Right lobe of liver (tissue), 4 donors: Measurements from ENCODE around the gene MEIS2.

Experiments used
- POLR2A ChIP-seq: fragments of 450-650 bp; IDR thresholded peaks from one replicate; pipeline ENCODE4 v1.6.1; 2017; ENCODE audit warnings: antibody characterized with exemption, mild to moderate bottlenecking
- TF ChIP-seq, protein P1 (sequence below), 4 donors: fragments of 200-600 bp in 3 of 4; fragments of 450-650 bp in 1 of 4; IDR thresholded peaks; one replicate each; pipeline versions ENCODE4 v1.5.1 to v1.8.0; 2016 to 2022; ENCODE audit warnings: antibody characterized with exemption in 4 of 4, mild to moderate bottlenecking in 2 of 4
- donor health status: DM: no; HTN: no; CAD: no.
- donor health status: DM: no; HTN: no; CAD: no.
- donor health status: DM: no; HTN: yes; CAD: no.

DNA sequence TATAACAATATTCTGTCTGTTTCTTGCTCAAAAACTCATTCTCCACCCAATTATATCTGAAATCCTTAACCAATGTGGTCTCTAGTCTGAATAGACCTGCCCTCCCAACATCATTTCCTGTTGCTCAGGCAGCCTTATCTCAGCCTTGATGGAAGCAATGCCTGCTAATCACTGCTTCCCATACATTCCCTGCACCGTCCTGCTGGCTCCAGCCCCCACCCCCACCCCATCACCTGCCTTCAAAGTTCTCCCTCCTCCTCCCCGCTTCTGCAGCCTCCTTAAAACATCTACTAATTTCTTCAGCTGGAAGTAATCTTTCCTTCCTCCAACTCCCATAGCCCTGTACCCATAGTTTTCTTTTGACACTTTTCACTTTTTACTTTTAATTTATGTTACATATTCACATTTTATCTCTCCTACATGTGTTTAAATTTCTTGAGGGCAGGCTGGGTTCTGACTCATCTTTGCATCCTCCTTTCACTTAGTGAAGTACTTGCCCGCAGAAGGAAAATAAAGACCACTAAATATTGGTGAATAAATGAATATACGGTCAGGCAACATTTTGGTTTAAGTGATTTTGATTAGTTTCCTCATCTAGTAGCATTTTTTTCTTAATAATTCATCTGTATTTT lies 98.2 kb downstream of the MEIS2 start:
- no peak for TF ChIP-seq POLR2A
- TF ChIP-seq, protein P1, sequence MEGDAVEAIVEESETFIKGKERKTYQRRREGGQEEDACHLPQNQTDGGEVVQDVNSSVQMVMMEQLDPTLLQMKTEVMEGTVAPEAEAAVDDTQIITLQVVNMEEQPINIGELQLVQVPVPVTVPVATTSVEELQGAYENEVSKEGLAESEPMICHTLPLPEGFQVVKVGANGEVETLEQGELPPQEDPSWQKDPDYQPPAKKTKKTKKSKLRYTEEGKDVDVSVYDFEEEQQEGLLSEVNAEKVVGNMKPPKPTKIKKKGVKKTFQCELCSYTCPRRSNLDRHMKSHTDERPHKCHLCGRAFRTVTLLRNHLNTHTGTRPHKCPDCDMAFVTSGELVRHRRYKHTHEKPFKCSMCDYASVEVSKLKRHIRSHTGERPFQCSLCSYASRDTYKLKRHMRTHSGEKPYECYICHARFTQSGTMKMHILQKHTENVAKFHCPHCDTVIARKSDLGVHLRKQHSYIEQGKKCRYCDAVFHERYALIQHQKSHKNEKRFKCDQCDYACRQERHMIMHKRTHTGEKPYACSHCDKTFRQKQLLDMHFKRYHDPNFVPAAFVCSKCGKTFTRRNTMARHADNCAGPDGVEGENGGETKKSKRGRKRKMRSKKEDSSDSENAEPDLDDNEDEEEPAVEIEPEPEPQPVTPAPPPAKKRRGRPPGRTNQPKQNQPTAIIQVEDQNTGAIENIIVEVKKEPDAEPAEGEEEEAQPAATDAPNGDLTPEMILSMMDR (IDR thresholded peaks at IDR 0.05), result no peak
